CD4-positive, alpha-beta T cell treated with Interleukin-21 for 1 hour (primary cell): ENCODE data around the gene TEX2.
"Not testable (repeated sequence)": the region's sequence is repeated elsewhere in the genome, so short reads cannot be mapped to it uniquely, and the experiment has no call there.

Experiments used
- DNase-seq: peaks from one replicate; pipeline ENCODE4 v3.0.0-alpha.2; 2020

The TEX2 gene

DNA sequence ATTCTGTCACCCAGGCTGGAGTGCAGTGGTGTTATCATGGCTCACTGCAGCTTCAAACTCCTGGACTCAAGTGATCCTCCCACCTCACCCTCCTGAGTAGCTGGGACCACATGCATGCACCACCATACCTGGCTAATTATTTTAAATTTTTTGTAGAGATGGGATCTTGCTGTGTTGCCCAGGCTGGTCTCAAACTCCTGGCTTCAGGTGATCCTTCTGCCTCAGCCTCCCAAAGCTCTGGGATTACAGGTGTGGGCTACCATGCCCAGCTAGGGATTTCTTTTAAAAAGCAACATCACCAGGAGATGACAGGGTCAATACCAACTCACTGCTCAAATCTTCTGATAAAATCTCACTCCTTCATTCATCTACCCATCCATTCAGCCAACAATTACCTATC is 54.4 kb downstream of the TEX2 start:
- not testable (repeated sequence) for DNase-seq

DNA sequence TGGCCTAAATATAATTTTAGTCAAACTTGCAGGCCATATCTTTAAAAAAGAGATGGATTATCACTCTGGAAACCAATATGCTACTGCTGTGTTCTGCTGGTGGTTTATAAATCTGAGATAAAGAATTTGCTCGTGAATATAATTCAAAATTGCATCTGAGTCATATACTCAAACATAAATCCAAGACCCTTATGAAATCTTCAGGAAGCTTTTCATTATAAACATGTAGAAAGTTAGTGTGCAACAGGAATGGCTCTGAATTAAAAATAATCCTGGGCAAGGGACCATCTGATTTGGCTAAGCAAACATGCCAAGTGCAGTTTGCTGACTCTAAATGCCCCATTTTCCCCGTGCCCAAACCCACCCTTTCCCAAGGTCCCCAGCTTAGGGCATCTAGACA is 57.3 kb downstream of the TEX2 start:
- DNase-seq, result no peak

DNA sequence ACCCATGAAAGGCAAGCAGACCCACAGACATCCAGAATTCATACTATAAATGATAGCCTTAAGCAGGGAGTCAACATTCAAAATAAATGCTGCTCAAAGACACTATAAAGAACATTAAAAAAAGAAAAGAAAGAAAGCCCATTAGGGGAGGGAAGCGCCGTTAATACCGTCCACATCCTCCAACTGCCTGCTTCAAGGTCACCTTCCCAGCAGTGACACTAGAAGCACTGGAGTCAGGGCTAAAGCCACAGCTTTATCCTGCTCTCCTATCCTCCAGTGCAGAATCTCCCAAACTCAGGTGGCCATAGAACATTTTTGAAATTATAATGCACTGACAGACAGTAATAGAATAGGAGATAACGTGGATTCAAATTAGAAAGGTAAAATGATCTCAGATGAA is 59.4 kb downstream of the TEX2 start:
- DNase-seq, result no peak

DNA sequence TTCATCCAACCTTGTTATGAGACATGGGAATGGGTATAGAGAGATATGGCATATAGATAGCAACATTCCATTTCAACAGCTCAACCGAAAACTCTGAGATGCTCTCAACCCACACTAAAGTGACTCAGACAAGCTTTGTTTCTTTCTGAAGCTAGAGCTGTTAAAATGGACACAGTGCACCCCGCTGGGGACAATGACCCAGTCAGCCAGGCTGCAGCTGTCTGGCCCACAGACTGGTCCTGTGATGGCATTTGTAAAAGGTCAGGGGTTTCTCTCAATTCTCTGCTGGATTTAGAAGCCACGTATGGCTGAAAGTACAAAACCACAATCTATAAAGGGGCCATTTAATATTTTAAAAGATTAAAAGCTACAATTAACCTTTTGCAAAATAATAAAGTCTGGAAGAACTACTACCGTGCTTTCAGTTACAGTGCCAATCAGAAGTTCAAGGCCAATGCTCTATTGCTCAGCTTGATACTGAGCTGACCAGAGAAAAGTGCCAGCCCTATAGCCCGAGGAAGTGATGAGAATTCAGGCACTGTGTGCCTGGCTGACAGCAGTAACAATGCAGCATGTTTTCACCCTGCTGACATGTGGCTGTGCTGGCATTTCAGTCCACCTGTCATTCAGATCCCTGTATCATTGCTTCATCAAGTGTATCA is 60.2 kb downstream of the TEX2 start:
- no peak for DNase-seq

DNA sequence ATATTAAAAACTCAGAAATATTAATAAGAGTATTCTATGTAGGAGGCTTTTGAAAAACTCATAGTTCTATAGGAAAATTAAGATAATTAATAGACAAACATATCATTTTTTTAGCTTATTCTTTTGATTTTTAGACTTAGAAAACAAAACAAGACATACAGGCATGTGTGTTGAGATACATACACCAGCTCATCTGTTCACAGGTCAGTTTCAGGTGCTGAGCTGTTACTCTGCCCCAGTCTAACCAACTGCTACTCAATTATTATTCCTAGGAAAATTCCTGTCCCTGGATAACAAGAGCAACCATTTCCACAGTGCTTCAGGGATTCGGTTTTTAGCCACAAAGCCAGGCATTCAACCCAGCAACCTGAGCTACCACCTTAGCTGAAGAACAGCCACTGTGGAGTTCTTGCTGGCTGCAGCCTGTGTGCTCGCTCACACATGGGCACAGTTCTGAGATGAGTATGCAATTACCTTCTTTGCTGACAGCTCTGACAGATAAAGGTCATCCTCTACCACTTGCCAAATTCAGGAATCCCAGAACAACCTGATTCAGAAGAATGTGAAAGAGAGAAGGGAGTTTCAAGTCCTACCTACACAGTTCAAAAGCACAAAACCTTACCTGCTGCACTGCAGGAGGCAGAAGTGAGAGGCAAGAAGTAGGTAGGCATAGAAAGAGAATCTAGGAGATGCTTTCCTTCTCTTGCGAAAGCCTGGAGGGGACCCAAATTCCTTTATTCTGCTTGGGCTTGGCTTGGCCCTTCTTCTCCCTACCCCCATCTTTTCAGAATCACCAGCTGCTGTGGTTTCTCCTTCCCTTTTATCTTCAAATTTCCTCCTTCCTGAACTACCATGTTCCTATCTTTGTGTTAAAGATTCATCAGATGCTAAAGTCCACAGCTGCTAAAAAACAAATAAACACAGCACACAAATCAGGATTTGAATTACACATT is 62.7 kb downstream of the TEX2 start:
- no peak for DNase-seq

DNA sequence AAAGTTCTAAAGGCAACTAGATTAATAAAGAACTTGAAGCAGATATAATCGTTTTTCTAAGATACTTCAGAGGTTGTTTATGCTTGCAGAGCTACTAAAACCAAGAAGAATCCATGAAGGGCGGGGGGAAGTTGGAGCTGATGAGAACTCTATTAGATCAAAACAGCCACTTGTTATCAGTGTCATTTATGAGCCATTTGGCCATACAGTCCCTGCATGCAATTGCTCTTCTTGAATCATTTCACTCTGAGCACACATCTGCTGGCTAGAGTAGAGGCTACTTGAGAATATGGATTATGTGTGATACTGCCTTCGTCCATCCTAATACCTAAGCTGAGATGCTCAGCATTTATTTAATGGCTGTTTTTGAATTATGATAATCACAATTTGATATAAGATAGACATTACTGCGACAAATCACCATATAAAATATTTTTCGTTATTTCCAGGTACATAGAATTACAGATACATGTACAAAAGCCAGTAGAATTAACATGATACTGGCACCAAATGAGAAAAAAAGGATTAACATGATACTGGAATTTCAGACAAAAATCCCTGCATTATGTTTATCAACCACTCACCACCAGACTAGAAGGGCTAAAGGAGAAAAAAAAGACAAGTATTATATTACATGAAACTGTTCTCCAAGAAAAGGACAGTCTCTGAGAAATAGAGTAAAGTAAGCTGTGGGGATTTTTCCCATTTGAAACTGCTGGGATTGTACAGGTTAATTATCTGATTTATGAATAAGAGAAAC is 64.5 kb downstream of the TEX2 start:
- DNase-seq, result no peak

DNA sequence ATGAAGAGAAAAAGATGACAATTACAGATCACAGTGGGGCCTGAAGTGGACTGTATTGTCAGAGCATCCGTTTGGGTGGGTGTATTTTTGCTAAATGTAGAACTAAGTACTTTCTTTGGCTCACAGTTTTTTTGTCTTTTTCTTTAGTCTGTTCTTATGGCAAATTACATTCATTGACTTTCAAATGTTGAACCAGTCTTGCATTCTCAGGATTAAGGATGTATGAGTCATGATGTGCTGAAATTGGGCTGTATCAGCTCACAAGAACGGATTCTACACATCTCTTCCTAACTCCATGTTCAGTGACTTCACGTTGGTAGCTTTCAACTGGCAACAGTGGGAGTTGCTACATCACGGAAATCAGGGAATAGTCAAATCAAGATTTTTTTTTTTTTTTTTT is 66.5 kb downstream of the TEX2 start:
- no peak for DNase-seq

DNA sequence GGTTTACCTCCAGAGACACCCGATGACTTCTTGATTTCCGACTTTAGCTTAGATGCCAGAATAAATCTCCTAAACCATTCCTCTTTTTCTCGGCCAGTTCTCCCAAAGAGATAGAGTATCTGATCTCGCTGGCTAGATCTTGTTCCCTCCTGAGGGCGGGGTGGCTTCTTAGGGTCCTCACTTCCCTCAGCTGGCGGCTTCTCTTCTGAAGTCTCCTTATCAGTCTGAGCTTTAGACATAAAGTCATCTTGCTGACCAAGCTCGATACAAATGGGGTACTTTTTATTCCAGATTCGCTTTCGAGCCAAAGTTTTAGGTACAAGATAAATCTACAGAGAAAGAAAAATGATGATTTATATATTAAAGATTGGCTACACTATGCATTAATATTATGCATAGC is 69.5 kb downstream of the TEX2 start:
- no peak for DNase-seq

DNA sequence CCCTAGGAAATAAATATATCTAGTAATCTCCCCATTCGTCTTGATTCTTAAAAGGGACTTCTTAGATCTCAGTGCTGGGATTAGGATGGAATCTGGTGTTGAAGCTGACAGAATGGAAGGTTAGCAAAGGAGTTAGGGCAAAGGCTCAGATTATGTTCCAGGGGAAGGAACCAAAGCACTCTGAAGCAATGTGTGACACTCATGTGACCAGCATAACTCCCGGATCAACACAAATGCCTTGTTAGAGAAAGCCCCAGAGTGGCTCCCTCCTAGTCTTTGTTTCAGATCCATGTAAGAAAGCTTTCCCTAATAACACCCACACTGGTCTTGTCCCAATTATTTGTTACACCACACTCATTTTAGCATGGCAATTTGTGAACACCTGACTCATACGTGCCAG is 70.5 kb downstream of the TEX2 start:
- no peak for DNase-seq

DNA sequence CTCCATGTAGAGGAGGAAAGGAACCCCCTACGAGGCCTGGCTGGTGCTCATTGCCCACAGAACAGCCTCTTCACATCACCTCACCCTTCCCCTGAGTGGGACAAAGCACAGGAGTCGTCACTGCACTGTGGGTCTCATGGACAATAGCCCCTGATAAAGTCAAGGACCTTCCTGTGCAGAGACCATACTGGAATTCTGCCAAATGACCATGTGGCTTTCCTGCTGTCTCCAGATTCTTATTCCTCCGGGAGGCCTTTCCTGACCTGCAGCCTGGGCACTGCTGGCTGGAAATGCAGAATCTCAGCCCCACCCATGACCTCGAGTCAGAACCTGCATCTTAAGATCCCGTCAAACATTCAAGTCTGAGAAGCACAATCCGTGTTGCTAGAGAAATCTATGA is 72.6 kb downstream of the TEX2 start:
- no peak for DNase-seq

DNA sequence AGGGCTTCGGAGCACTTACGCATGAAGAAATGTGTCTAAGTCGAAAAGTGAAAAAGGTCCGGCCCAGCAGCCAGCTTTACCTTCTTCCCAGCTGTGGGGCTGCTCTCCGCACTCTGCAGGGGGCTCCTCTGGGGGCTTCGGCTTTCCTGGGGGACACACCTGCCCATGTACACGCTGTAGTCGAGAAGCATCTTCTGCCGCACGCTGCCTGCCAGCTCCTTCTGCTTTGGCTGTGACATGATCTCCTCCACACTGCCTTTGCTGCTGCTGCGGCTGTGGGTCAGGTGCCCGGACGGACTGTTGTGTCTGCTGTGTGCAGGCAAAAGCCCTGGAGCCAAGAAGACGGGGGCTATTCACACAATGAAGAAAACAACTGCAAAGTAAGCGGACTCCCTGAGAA is 75.0 kb downstream of the TEX2 start:
- no peak for DNase-seq

DNA sequence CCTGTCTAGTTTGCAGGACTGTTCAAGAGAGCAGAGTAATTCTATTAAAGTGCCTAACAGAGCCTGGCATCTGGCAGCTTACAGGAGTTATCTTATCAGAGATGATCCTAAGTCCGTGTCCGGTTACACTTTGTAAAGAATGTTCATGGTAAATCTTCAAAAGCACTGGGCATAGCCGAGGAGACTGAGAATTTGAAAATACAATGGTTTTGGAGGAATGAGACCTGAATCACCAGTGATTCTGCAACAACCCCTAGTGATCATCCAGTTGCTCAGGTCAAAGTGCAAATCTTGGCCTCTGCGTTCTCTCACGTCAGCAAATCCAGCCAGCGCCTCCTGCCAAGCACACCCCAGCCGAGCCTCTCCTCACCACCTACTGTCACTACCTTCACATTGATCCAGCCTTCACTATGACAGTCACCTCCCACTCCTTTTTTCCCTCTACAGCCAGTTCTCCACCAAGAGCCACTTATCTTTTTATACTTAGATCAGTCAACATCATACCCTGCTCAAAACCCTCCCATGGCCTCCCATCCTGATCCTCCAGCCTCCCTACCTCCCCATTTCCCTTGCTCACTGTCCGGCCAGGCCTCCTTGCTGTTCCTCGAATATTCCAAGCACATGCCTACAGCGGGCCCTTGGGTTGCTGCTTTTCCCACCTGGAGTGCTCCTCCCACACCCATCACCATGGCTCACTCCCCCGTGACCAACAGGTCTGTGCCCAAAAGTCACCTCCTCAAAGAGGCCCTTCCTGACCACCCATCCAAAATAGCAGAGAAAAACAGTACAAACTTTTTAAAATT is 75.8 kb downstream of the TEX2 start:
- DNase-seq, result no peak

DNA sequence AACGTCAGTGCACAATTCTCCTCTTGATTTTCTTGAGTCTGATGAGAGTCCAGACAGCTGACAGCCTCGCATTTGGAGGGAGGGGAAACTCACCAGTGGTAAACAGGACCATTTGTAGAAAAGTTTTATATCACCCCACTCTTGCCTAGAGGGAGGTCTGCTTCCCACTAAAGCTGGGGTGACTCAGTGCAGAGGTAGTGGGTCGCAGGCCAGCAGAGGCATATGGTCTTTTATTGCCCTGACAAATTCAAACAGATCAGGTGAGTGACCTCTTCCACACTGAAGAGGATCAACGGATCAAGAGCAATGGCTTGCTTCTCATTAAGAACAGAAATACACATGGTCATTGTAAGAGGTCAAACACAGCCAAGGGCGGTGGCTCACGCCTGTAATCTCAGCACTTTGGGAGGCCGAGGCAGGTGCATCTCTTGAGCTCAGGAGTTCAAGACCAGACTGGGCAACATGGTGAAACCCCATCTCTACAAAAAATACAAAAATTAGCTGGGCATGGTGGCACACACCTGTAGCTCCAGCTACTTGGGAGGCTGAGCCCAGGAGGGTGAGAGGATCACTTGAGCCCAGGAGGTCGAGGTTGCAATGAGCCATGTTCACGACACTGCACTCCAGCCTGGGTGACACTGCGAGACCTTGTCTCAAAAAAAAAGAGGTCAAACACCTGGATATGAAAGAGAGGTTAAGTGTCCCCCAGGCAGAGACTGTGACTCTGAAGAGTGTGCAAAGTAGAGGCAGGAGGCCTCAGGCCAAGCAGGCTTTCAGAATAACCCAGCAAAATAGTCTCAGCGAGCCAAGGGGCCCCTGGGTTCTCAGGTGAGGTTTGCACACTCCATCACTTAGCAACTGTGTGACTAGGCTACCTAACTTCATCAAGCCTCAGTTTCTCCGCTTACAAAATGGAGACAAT is 76.6 kb downstream of the TEX2 start:
- DNase-seq, result no peak

DNA sequence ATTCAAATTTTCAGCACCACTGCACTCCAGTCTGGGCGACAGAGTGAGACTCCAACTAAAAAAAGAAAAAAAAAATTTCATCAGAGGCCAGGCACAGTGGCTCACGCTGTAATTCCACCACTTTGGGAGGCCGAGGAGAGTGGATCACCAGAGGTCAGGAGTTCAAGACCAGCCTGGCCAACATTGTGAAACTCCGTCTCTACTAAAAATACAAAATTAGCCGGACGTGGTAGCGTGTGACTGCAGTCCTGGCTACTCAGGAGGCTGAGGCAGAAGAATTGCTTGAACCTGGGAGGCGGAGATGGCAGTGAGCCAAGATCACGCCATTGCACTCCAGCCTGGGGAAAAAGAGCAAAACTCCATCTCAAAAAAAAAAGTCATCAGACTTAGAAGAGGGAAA is 77.5 kb downstream of the TEX2 start:
- not testable (repeated sequence) for DNase-seq

DNA sequence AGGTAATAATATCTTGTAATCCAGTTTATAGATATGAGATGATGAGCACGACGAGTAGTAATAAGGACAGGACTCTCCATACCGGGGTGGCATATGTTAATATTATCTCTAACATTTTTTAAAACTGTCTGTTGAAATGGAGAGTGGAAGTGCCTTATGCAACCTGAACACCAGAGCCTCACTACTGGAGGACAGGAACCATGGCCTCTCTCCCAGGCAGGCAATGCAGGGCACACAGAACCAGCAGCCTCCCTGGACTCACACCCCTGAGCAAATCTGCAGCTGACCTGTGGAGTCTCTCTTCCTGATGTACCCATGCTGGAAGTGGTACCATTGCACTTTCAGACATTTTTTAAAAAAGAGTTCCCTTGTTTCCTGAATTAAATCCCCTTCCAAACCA is 78.0 kb downstream of the TEX2 start:
- DNase-seq, result no peak

DNA sequence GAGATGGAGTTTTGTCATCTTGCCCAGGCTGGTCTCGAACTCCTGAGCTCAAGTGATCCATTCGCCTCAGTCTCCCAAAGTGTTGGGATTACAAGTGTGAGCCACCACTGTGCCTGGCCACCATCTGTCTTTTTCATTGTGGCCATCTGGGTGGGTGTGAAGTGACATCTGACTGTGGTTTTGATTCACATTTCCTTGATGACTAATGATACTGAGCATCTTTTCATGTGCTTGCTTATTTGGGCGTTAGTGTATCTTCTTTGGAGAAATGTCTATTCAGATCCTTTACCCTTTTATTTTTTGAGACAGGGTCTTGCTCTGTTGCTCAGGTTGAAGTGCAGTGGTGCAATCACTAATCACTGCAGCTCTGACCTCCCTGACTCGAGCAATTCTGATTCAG is 79.2 kb downstream of the TEX2 start:
- no peak for DNase-seq

DNA sequence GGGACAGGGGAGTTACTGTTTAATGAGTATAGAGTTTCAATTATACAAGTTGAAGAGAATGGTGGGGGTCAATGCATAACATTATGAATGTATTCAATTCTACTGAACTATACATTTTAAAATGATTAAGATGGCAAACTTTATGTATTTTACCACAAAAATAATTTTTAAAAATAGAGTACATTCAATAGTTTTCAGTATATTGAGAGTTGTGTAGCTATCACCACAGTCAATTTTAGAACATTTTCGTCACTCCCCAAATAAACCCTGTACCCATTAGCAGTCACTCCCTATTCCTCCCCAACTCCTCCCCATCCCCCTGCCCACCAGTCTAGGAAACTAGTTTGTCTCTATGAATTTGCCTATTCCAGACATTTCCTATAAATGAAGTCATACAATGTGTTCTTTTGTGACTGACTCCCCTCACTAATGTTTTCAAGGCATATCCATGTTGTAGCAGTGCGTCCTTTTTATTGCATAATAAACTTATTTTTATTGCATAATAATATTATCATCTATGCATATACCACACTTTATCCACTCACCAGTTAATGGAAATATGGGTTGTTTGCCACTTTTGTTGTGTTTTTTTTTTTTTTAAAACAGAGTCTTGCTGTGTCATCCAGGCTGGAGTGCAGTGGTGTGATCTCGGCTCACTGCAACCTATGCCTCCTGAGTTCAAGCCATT is 80.6 kb downstream of the TEX2 start:
- DNase-seq, result no peak

DNA sequence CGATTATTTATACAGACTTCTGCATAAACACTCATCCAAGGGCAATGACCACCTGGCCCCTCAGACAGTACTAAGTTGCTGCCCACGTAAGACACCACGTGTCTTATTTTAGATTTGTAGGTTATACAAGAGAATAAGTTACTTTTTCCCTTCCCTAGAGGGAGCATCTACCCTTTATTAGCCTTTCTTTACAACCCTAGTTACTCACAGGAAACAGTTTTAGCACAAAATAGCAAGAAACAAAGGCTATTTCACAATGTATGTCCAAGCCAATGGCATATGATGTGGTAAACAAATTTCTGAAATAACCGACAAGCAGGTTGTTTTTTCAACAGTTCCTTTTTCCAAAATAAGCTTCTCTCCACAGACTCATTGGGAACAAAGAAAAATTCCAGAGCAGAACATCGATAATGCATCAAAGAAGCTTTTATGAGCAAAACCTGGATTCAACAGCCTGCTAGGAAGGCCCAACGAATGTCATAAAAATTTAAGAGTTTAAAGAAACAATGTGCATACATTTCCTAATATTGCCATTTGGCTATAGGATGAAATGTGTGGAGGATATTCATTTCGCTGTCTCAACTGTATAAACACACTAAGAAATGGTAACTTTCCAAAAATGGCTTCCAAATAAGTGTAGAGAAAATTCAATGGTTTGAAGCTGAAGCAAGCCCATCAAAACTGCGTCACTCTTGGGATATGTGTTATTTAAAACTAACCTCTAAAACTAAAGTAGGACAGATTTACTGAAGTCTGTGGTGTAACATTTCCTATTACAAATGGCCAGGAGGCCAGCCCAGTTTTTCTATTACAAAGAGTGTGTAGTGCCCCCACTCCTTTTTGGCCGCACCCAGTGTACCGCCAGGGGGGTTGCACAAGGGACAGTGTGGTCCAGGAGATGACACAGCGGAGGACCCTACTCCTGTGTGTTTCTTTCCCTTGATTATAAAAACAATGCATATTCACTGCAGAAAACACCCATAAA is 82.7 kb downstream of the TEX2 start:
- no peak for DNase-seq

DNA sequence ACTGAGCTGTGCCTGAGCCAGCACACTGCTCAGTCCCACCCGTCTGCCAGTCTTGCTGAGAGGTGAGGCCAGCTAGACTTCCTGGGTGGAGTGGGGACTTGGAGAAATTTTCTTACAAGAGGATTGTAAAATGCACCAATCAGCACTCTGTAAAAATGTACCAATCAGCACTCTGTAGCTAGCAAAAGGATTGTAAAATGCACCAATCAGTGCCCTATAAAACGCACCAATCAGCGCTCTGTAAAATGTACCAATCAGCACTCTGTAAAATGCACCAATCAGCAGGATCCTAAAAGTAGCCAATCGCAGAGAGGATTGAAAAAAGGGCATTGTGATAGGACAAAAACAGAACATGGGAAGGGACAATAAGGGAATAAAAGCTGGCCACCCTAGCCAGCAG is 84.0 kb downstream of the TEX2 start:
- DNase-seq, result not testable (repeated sequence)
